HuH-7.5 (cell line): ENCODE data around the gene IFT74.

Experiments used
- DNase-seq: peaks from one replicate; pipeline ENCODE4 v3.0.0; 2011; ENCODE audit warnings: low spot score

The IFT74 gene

DNA sequence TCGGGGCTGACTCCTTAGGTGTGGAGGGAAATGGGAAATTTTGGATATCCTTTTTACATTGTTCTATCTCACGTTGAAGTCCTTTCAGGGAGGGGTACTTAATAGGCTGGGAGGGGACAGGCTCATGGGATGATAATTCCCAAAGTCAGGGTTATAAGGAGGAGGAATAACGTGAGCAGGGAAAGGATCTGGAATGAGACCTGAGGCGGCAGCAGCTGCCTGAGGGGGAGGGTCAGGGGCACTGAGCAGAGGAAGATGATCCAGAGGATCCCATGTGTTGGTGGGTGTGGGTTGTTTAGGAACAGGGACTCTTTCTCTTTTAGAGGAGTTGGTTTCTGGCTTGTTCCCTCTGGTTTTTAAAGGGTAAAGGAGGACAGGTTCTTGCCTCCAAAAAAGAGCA is 18.7 kb downstream of the IFT74 start:
- no peak for DNase-seq

GRCh38 chr9:26975728-26976707 is 19.8 kb downstream of the IFT74 start:
- DNase-seq: no peak

DNA sequence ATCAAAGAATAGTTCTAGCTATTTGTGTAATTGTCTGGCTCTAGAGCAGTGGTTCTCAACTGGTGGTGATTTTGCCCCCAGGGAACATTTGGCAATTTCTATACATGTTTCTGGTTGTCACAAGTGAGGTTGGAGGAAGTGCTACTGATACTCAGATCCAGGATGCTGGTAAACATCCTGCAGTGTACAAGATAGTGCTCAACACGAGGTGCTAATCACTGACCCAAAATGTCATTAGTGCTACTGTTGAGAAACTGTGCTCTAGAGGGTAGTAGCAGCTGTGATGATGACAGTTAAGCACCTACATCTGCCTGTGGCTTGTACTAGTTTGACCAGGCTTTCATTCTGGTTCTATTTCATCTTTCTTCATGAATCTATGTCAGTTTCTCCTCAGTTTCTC is 27.1 kb downstream of the IFT74 start:
- DNase-seq: no peak

DNA sequence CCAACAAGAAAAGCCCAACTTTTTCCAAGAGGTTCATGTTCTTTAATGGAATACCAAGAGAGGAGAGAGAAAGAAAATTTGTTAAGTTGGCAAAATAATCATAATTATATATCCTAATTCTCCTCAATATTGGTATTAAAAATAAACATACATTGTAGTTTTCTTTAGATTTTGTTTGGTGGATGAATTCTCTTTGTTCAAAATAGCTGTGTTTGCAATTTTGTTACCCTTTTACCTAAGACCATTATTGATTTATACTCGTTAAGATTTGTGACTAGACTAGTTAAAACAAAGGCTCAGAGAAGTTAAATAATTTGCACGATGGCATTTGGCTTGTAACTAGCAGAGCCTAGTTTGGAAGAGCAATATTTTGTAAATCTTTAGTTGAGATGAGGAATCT is 39.6 kb downstream of the IFT74 start:
- DNase-seq: no peak

DNA sequence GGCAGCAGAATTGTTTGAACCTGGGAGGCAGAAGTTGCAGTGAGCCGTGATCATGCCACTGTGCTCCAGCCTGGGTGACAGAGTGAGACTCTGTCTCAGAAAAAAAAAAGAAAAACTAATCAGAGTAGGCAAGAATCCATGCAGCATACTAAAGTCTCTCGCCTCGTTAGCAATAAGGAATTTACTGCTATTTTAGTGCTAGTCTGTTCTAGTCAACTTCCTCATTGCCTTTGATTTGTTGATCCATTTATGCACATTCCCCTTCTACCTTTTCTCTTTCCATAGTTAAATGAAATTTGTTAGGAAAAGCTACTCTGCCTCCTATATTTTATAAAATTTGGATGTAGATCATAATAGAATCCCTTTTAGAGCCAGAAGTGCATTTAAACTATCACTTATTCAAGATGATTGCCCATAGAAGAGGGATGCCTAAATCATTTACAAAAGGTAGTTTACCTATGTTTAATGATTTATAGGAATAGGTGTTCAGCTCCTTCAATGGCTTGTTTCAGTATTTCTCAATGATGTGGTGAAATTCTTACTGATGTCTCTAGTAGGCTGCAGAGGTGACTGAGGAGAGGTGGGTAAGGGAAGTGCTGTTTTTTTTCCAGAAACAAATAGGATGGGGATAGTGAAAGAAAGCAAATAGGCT is 47.3 kb downstream of the IFT74 start:
- DNase-seq: peak; percentile 2

- no peak for DNase-seq
Measured at GRCh38 chr9:27005491-27005890, 49.3 kb downstream of the IFT74 start, which contains the start of gene LRRC19. Gene LRRC19 (minus strand): TSS chr9:27005672. CDS start chr9:26999694, 5,978 bp downstream.

GRCh38 chr9:27019589-27019988 is 63.4 kb downstream of the IFT74 start:
- DNase-seq: no peak

DNA sequence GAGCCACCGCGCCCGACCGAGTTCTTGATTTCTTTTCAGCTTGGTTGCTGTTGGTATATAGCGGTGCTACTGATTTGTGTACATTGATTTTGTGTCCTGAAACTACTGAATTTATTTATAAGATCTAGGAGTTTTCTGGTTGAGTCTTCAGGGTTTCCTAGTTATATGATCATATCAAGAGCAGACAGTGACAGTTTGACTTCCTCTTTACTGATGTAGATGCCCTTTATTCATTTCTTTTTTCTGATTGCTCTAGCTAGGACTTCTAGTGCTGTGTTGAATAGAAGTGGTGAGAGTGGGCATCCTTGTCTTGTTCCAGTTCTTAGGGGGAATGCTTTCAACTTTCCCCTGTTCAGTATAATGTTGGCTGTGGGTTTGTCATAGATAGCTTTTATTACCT is 66.7 kb downstream of the IFT74 start:
- DNase-seq: no peak

GRCh38 chr9:27029186-27029585 is 73.0 kb downstream of the IFT74 start:
- DNase-seq: no peak

DNA sequence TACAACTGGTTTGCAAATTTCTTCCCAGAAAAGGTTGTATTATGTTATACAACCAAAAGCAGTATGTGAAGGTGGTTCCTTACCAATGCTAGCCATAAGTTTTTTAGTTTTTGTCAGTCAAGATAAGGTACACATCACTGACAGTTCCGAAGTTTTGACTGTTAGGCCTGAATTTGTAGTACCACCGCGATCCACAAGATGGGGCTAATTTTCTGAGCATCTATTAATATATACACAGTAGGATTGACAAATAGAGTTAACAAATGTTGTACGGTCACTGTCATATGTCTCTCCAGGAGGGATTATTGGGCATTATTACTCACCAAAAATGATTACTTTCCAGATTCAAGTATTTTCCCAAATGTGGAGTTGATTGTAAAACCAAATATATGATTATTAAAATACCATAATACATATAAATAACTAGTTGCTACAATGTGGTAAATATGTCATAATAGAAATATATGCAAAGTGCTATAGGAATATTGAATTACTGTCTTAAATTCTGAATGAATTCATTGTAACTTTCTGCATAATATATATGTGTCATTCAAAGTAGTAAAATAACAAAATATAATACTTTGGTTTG is 77.7 kb downstream of the IFT74 start:
- peak; percentile 14 for DNase-seq

DNA sequence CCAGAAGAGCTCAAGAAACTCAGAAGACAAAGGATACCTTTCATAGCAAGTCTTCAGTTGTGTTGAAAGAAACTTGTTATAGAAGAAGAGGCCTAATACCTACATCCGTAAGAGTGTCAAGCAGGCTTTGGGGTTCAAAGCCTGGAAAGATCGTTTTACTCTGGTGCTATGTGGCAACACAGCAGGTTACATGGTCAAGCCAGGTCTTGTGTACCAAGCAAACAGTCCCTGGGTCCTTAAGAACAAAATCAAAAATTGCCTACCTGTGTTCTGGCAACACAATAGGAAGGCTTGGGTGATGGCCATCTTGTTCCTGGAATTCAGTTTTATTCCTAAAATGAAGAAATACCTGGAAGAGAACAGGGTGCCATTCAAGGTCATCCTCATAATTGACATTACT is 81.3 kb downstream of the IFT74 start:
- DNase-seq: no peak

DNA sequence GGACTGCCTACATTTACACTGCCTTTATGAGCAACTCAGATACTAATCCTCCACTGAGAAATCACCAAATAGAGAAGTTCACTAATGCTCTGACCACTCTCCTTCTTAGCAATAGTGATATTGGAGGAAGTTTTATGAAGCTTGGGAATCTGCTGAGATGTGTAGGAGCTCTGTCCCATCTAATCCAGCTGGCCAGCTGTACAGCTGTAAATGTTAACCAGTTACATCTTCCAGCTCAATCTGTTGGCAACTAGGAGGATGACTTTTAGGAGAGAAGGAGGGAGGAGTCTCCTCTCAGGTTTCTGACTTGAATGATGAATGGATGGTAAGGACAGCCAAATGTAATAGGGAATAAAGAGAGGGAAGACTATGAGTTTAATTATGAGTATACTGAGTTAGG is 85.5 kb downstream of the IFT74 start:
- no peak for DNase-seq

DNA sequence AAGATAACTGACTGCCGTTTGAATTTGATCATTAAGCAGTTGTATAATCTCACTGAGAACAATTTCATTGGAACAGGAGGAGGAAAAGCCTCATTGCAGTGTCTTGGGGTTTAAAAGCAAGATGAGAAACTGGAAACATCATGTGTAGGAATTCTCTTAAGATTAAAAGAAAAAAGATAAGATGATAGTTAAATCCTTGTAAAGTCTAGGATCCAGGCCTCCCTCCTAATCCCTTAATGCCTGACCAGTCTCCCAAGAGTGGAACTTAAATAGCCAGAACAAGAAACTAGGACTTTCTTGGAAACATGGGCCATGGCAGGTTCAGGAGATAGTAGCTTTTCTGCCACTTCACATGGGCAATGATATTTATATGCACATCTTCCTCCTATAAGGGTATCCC is 86.3 kb downstream of the IFT74 start:
- DNase-seq: no peak

- DNase-seq: no peak
Measured at GRCh38 chr9:27043176-27043575, 87.0 kb downstream of the IFT74 start.

DNA sequence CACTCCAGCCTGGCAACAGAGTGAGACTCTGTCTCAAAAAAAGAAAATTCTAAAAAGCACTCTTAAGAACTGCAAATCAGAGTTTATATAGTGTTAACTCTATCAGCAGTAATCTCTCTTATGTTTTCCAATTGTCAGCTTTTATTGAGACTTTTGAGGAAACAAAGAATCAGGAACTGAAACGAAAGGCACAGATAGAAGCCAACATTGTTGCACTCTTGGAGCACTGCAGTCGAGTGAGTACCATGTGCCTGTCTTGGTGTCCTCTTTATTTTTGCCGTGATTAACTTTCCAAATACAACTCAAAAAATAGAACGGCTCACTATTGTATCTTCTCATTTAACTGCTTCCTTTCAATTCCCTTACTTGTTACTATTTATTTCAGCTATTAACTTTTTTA is 90.9 kb downstream of the IFT74 start:
- DNase-seq: no peak

GRCh38 chr9:27053369-27054022 is 97.3 kb downstream of the IFT74 start:
- no peak for DNase-seq

- no peak for DNase-seq
Measured at GRCh38 chr9:27054125-27054524, 97.9 kb downstream of the IFT74 start.

- peak; percentile 6 for DNase-seq
Measured at GRCh38 chr9:27054841-27055240, 98.6 kb downstream of the IFT74 start.

- DNase-seq: no peak
Measured at GRCh38 chr9:27059412-27059811, 103.2 kb downstream of the IFT74 start.

DNA sequence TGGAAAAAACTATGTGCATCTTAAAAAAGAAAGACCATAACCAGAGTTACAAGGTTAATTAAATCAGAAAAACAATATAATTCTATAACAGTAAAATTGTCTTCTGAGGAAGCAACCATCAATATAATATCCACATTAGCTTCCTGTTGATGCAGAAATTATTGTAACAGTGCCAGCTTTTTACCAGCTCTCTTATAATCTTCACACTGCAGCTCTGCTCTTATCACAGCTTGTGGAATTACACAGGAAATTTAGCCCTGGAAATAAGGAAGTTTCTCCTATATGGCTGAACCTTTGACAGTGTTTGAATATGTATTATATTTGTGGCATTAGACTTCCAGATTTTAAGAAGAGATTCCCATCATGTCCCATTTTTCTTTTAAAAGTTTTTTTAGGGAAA is 103.7 kb downstream of the IFT74 start:
- no peak for DNase-seq

GRCh38 chr9:27065288-27065687 is 109.1 kb downstream of the IFT74 start:
- peak; percentile 10 for DNase-seq
